Ovary (tissue), 3 donors: ENCODE data around the gene LYST.

ENCODE experiments used
- POLR2A ChIP-seq: fragments of 450-650 bp; IDR thresholded peaks from one replicate; pipeline ENCODE4 v1.6.1; 2017; ENCODE audit warnings: antibody characterized with exemption, mild to moderate bottlenecking, moderate library complexity
- TF ChIP-seq, protein P1 (sequence below), 3 donors: fragments of 450-650 bp in 2 of 3; fragments of 200-600 bp in 1 of 3; IDR thresholded peaks; one replicate each; pipeline versions ENCODE4 v1.5.1 to v1.8.0; 2016 to 2022; ENCODE audit warnings: antibody characterized with exemption in 3 of 3, mild to moderate bottlenecking in 1 of 3
- donor health status: DM: no; HTN: no; CAD: no.

DNA sequence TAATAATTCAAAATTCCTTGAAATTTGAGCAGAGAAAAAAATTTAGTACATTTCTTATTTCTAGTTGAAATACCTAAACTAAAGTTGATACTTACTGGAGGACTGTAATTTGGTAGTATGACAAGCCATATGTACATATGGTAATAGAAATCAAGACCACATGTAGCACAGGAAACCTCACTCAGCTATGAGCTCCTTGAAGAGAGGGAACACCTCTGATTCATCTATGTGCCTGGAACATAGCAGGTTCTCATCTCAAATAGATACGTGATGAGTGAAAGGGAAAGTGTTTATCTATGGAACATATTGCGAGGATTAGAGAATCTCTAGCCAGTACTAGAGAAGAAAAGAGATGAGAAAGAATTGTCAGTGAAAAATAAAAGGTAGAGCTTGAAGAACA lies 169.2 kb downstream of the LYST start:
- TF ChIP-seq, protein P1, sequence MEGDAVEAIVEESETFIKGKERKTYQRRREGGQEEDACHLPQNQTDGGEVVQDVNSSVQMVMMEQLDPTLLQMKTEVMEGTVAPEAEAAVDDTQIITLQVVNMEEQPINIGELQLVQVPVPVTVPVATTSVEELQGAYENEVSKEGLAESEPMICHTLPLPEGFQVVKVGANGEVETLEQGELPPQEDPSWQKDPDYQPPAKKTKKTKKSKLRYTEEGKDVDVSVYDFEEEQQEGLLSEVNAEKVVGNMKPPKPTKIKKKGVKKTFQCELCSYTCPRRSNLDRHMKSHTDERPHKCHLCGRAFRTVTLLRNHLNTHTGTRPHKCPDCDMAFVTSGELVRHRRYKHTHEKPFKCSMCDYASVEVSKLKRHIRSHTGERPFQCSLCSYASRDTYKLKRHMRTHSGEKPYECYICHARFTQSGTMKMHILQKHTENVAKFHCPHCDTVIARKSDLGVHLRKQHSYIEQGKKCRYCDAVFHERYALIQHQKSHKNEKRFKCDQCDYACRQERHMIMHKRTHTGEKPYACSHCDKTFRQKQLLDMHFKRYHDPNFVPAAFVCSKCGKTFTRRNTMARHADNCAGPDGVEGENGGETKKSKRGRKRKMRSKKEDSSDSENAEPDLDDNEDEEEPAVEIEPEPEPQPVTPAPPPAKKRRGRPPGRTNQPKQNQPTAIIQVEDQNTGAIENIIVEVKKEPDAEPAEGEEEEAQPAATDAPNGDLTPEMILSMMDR (IDR thresholded peaks at IDR 0.05) = no peak
- TF ChIP-seq POLR2A = no peak
